ENCODE data around the gene MRRF.

- TF ChIP-seq E2F5 (CRISPR knock-in tag; IDR thresholded peaks at IDR 0.05) (no peak), CTCF (IDR thresholded peaks at IDR 0.05) (no peak), ZNF532 (CRISPR knock-in tag; IDR thresholded peaks at IDR 0.05; ENCODE audit: borderline replicate concordance) (no peak), ARID4B (CRISPR knock-in tag; IDR thresholded peaks at IDR 0.05; ENCODE audit: borderline replicate concordance) (no peak), TCF7 (CRISPR knock-in tag; IDR thresholded peaks at IDR 0.05; ENCODE audit: low read depth) (no peak), NR3C1 (CRISPR knock-in tag; conservative IDR thresholded peaks at IDR 0.05; ENCODE audit: low read depth) (no peak), ATF2 (CRISPR knock-in tag; IDR thresholded peaks at IDR 0.05; ENCODE audit: borderline replicate concordance, low read depth) (no peak), SP1 (CRISPR knock-in tag; conservative IDR thresholded peaks at IDR 0.05) (no peak), AFF4 (CRISPR knock-in tag; IDR thresholded peaks at IDR 0.05; ENCODE audit: borderline replicate concordance) (no peak), ELF4 (CRISPR knock-in tag; IDR thresholded peaks at IDR 0.05; ENCODE audit: low read depth) (no peak), ZNF423 (CRISPR knock-in tag; IDR thresholded peaks at IDR 0.05) (no peak), USF2 (CRISPR knock-in tag; IDR thresholded peaks at IDR 0.05) (no peak)
Measured at GRCh38 chr9:122348791-122349190, 84.1 kb downstream of the MRRF start.
